GM19395 (cell line): ENCODE measurements around the gene DAND5.
A peak's percentile ranks its signal among the peaks of the same experiment; 100 is the strongest.
"Not testable (repeated sequence)": the region's sequence is repeated elsewhere in the genome, so short reads cannot be mapped to it uniquely, and the experiment has no call there.

ENCODE experiments used
- ATAC-seq: cut with Tn5 transposase; IDR thresholded peaks from one replicate; pipeline ENCODE4 v1.9.1; 2021; ENCODE audit warnings: mild to moderate bottlenecking, moderate library complexity; ENCODE audit not compliant: unreplicated experiment

DAND5 gene

GRCh38 chr19:12965017-12965811 lies 4.2 kb upstream of the DAND5 start:
- ATAC-seq: peak; percentile 63

GRCh38 chr19:12965812-12966135 lies 3.6 kb upstream of the DAND5 start:
- ATAC-seq: no peak

DNA sequence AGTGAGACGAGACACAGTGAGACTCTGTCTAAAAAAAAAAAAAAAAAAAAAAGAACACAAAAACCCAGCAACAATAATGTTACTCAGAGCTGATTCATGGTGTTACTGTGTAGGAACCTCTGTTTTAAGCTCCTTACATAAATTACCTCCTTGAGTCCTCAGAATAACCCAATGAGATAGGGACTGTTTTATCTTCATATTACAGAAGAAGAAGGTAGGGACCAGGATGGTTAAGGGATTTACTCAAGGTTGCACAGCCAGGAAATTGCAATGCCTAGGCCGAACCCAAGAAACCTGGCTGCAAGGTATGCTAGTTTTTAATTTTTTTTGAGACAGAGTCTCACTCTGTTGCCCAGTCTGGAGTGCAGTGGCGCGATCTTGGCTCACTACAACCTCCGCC lies 1.5 kb upstream of the DAND5 start:
- no peak for ATAC-seq

- no peak for ATAC-seq
These were observed 869 bp downstream of the DAND5 start for GRCh38 chr19:12970070-12970820.

DNA sequence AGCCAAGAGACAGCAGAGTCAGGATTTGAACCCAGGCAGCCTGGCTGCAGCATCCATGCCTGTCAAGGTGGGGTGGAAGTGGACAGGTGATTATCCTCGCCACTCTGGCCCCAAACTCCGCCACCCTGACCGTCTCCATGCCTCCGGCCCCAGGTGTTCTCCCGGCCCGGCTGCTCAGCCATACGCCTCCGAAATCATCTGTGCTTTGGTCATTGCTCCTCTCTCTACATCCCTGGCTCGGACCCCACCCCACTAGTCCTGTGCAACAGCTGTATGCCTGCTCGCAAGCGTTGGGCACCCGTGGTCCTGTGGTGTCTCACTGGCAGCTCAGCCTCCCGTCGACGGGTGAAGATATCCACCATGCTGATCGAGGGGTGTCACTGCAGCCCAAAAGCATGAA lies 3.9 kb downstream of the DAND5 start:
- no peak for ATAC-seq

DNA sequence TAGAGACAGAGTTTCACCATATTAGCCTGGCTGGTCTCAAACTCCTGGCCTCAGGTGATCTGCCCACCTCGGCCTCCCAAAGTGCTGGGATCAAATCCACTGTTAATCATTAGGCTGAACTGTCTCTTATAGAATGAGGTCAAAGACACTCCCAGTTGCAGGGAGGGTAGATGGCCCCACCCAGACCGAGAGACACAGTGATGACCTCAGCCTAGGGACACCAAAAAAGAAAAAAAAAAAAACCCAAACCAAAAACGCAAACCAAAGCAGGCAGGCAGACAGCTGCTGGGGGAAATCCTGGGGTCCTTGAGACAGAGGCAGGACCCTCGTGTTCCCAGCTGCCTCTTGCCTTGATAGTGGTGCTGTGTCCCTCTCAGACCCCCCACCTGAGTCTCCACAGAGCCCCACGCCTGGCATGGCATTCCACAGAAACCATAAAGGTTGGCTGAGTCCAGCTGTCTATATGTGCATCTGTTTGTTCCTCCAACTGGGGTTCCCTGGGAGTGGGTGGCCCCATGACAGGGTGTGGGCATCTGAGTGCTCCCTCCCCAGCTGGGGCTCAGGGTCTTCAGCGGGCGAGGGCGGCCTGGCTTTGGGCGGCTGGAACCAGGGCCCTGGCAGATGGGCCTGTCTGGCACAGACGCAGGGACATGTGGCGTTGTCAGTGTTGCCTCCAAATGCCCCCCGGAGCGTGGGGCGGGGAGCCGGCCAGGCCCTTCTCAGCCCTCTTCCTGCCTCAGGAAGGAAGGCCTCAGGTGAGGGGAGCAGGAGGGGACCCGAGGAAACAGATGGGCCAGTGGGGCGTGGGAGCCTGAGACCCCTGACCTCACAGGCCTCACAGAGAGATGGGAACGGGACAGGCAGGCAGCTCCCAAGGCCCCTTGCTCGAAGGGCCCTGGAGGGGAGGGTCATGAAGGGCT lies 5.2 kb downstream of the DAND5 start:
- no peak for ATAC-seq

DNA sequence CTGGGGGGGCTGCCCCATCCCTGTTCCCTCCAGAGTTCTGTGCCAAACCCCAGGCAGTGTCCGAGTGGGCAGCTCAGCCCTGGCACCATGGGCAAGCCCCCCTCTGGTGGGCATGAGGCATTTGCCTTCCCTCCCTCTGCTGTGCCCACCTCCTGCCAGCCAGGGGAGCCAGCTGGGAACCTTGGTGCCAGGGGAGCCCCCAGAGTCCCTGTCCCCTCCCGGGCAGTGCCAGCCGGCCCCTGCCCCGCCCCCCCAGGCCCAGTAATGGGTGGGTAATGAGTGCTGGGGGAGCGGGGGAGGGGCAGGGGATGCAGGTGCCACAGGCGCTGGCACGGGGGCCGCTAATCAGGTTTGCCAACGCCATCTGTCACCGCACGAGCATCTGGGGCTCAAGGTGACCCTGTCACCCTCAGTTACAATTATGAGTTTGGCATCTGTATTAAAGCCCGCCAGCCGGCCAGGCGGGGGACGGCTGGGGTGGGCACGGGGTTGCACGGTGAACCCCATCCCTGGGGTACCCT lies 5.9 kb downstream of the DAND5 start:
- no peak for ATAC-seq

DNA sequence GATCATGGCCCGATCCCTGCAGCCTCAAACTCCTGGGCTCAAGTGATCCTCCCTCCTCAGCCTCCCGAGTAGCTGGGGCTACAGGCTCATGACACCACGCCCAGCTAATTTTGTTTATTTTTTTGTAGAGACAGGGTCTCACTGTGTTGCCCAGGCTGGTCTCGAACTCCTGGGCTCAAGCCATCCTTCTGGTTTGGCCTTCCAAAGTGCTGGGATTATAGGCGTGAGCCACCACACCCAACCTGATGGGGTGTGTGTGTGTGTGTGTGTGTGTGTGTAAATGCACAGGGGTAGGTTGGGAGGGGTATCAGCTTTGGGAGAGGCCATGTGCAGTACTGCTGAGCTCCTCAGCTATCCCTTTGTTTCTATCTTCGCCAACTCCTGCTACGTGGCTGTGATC lies 6.7 kb downstream of the DAND5 start:
- ATAC-seq: not testable (repeated sequence)

DNA sequence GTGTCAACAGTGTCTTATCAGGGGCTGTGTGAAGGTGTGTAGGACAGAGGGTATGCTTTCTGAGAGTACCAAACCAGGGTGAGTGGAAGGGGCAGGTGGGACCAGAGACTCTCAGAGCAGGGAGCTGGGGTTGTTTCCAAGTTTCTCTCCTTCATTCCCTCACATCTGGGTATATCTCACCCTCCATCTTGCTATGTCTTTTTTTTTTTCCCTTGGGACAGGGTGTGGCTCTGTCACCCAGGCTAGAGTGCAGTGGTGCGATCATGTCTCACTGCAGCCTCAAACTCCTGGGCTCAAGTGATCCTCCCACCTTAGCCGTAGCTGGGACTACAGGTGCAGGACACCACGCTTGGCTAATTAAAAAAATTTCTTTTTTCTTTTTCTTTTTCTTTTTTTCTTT lies 10.6 kb downstream of the DAND5 start:
- no peak for ATAC-seq

DNA sequence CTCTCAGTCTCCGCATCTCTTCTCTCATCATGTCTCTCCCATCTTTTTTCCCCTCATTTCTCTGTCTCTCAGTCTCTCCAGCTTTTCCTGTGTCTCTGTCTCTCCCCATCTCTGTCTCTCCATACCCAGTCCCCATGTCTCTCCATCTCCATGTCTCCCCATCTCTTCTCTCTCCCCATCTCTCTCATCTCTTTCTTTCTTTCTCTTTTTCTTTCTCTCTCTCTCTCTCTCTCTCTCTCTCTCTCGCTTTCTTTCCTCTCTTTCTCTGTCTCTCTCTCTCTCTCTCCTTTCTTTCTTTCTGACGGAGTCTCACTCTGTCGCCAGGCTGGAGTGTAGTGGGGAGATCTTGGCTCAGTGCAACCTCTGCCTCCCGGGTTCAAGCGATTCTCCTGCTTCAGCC lies 13.3 kb downstream of the DAND5 start:
- no peak for ATAC-seq

- no peak for ATAC-seq
These were observed 13.7 kb downstream of the DAND5 start for GRCh38 chr19:12983091-12983490.

- no peak for ATAC-seq
These were observed 14.3 kb downstream of the DAND5 start for GRCh38 chr19:12983542-12984142.

- ATAC-seq: no peak
These were observed 14.8 kb downstream of the DAND5 start for GRCh38 chr19:12984143-12984627.

GRCh38 chr19:12984683-12985048 lies 15.3 kb downstream of the DAND5 start:
- no peak for ATAC-seq

- no peak for ATAC-seq
These were observed 15.8 kb downstream of the DAND5 start for GRCh38 chr19:12985049-12985776.

DNA sequence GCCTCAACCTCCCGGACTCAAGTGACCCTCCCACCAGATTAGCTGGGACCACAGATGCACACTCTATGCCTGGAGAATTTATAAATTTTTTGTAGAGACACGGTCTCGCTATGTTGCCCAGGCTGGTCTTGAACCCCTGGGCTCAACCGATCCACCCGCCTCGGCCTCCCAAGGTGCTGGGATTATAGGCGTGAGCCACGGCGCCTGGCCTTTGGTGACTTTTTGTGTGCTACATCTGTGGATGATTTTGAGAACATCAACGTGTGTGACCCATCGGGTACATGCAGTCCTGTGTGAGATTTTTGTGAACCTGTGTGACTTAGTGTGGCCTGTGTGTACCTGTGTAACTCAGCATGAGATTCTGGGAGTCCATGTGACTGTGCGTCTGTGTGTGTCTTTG lies 17.4 kb downstream of the DAND5 start:
- no peak for ATAC-seq

GRCh38 chr19:12987190-12987589 lies 17.8 kb downstream of the DAND5 start:
- ATAC-seq: no peak

GRCh38 chr19:12987781-12988180 lies 18.4 kb downstream of the DAND5 start:
- no peak for ATAC-seq

GRCh38 chr19:12990431-12990830 lies 21.1 kb downstream of the DAND5 start:
- ATAC-seq: no peak

- no peak for ATAC-seq
These were observed 21.5 kb downstream of the DAND5 start for GRCh38 chr19:12990853-12991252.
